ENCODE measurements around the gene TRAPPC12.

The TRAPPC12 gene

DNA sequence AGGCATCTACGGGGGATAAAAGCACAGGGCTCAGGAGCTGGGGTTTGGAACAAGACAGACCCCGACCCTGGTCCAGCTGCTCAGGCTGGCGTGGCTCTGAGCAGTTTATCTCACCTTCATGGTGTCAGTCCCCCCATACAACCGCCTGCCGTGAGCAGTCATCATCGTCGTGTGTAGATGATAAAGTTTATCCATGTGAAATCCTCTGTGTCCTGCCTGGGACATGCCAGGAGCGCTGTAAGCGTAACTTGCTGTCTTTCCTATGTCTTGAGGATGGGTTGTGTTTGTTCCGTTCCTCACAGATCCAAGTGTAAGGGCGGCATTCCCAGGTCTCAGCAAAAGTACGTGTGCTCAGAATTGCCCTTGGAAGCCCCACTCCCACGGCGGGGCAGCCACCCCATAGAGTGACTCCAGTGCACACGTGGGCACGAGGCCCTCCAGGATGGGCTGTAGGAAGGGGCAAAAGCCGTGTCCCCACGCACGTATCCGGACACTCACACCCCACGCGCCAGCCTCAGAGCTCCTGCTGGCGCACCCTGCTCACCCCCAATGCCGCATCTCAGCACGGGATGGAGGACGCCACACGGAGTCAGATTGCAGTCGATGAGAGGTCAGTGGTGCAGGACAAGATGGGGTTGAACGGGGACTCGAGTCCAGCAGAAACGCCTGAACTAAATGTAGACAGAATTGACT is 88.9 kb downstream of the TRAPPC12 start:
- DNase-seq (ENCODE audit: low read depth) = no peak

DNA sequence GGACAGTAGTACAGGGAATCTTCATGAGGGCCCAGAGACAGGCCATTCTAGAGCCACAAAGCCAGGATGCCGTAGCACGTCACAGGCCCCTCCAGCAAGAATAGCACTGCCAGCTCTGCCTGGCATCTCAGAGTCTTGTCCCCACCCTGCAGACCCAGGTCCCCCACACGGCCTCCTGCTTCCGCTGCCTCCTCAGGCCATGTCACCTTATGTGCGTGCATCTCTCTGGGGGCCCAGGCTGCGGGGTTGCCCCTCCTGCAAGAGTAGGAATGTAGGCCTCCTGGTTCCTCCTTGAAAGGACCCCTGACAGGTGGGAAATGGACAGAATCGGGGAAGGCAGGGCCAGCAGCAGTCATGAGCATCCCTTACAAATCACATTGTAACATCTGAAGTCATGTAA is 90.0 kb downstream of the TRAPPC12 start:
- no peak for DNase-seq (ENCODE audit: low read depth)

GRCh38 chr2:3470166-3470651 is 90.7 kb downstream of the TRAPPC12 start:
- no peak for DNase-seq (ENCODE audit: low read depth)

DNA sequence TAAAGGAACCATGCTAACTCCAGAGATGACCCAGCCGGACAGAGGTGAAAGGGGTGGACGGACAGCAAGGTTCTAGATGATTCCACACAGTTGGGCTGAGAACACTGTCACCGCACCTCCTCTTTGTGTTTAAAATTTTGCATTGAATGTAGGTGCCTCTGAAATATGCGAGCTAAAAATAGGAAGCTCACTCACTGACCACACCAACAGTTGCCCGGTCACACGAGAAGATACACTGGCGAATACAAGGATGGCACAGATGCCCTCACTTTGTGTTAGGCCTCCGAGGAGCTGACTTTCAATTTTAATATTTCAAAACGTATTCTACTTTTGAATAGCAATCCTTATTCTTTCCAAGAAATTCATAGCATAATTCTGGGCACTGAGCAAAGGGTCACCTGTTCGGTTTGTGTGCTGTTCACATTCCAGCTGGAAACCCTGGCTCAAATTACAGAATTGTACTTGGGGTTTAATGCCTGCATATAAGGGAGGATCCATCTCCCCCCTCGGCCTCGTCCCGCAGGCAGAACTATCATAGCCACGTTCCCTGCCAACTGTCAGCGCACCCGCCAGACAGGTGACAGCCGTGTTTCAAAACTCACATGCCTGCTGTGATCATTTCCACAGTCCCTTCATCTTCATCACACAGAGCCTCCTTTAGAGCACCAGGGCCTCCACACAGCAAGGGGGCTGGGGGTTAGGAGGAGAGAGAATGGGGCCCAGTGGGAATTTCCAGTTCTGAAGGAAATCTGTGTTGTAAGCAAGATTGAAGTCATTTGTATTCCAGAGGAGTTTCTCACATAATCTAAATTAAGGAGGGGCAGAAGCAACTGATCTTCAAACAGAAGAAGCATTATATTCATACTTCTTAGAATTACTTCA is 91.6 kb downstream of the TRAPPC12 start:
- no peak for DNase-seq (ENCODE audit: low read depth)

- DNase-seq (ENCODE audit: low read depth) = no peak
Observed at GRCh38 chr2:3472296-3472695, 92.8 kb downstream of the TRAPPC12 start.

GRCh38 chr2:3472966-3473365 is 93.5 kb downstream of the TRAPPC12 start:
- no peak for DNase-seq (ENCODE audit: low read depth)

- DNase-seq (ENCODE audit: low read depth) = no peak
Observed at GRCh38 chr2:3475771-3476170, 96.3 kb downstream of the TRAPPC12 start.

- no peak for DNase-seq (ENCODE audit: low read depth)
Observed at GRCh38 chr2:3476321-3476984, 97.0 kb downstream of the TRAPPC12 start.

- DNase-seq (ENCODE audit: low read depth) = no peak
Observed at GRCh38 chr2:3476985-3477327, 97.5 kb downstream of the TRAPPC12 start.

DNA sequence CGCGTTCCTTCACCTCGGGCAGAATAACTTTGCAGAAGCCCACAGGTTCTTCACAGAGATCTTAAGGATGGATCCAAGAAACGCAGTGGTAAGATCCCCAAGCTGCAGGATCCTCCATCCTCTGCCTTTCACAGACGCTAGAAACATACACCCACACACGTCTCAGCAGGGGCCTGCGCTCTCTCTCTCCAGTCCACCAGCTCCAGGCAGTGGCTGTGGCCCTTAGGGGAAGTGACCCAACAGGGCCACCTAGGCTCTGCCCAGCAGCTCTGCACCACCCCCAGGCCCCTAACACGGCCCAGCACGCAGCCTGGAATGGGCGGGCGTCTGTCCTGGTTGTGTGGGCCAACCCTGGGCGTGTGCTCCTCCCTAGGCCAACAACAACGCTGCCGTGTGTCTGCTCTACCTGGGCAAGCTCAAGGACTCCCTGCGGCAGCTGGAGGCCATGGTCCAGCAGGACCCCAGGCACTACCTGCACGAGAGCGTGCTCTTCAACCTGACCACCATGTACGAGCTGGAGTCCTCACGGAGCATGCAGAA is 99.4 kb downstream of the TRAPPC12 start:
- no peak for DNase-seq (ENCODE audit: low read depth)

DNA sequence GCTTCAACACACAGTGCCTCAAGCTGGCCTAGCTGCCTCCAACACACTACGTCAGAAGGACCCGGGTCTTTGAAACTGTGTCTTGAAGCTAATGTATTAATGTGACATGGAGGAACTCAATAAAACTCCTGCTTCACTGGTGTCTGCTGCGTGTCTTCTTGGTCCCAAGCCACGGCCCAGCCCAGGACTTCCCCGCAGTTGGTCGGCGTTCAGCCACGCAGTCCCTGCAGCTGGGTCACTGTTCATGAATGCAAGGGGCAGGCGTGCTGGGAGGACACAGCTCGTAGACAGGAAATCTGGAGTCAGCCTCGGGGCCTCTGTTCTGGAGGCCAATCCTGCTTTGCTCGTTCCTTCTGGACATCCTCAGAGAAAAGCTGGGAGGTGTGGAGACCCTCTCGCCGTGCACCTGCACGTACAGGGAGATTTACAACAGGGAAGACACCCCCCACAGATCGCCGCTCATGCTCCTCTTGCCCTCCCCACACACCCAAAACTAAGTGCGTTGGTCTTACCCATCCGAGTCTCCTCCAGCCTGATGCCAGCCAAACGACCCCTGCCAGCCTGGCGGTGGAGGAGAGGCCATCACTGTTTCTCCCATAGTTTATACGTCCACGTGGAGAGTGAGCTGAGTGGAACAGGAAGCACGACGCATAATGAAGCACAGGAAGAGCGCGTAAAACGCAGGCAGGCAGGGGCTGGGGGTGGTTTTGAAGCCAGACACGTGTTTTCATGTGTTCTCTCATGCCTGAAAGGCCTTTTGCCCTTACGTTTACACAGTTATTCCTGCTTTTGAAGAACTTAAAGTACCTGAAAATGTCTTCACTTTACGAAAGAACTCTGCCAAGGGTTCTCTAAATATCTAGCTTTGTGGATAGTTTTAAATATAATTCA is 100.2 kb downstream of the TRAPPC12 start:
- no peak for DNase-seq (ENCODE audit: low read depth)

DNA sequence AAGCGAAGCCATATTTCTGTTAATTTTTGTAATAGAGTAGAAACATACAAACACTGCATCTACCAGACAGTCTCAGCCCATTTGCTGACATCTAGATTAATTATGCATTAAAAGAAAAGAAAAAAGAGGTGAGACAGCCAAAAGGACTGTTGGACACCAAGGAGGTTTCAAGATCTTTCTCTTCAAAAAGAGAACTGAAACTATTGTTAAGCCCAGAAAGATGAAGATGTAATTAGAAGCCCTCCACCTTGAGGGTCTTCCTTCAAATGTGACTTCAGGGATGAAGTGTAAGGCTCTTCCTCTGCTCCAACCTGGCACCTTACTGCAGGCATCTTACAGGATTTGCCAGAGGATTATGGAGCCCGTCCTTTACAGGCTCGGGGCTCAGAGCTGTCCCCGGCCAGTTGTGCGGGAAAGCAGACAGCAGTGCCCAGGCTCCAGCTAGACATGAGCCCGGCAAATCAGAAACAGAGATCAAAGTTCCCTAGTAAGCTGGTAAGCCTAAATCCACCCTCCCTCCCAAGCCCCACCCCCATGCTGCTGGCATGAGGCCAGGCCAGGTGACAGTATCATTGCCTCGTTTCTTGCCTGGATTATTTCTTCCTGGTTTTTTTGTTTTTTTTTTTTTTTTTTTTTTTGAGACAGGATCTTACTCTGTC is 101.0 kb downstream of the TRAPPC12 start:
- no peak for DNase-seq (ENCODE audit: low read depth)

GRCh38 chr2:3481011-3481400 is 101.5 kb downstream of the TRAPPC12 start:
- DNase-seq (ENCODE audit: low read depth) = no peak

- no peak for DNase-seq (ENCODE audit: low read depth)
Observed at GRCh38 chr2:3481736-3482362, 102.4 kb downstream of the TRAPPC12 start.

- no peak for DNase-seq (ENCODE audit: low read depth)
Observed at GRCh38 chr2:3482363-3482821, 102.9 kb downstream of the TRAPPC12 start.

DNA sequence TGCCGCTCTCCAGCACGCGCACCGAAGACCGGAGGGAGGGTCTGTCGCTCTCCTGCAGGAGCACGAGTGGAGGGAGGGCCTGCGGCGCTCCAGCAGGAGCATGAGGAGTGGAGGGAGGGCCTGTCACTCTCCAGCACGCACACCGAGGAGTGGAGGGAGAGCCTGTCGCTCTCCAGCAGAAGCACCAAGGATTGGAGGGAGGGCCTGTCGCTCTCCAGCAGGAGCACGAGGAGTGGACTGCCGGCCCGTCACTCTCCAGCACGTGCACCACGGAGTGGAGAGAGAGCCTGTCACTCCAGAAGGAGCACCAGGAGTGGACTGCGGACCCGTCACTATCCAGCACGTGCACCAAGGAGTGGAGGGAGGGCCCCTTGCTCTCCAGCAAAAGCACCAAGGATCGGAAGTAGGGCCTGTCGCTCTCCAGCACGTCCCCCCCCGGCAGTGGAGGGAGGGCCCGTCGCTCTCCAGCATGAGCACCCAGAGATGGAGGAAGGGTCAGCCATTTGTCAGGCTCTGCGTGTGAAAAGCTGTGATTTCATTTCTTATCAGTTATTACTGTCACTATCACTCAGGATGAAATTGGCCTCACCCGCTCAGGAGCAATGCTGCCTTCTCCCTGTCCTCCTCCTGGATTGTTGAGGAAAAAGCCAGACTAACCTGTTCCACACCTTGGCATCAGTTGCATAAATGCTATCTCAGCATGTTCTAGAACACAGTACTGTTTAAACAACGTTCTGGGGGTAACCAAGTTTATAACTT is 103.9 kb downstream of the TRAPPC12 start:
- no peak for DNase-seq (ENCODE audit: low read depth)

DNA sequence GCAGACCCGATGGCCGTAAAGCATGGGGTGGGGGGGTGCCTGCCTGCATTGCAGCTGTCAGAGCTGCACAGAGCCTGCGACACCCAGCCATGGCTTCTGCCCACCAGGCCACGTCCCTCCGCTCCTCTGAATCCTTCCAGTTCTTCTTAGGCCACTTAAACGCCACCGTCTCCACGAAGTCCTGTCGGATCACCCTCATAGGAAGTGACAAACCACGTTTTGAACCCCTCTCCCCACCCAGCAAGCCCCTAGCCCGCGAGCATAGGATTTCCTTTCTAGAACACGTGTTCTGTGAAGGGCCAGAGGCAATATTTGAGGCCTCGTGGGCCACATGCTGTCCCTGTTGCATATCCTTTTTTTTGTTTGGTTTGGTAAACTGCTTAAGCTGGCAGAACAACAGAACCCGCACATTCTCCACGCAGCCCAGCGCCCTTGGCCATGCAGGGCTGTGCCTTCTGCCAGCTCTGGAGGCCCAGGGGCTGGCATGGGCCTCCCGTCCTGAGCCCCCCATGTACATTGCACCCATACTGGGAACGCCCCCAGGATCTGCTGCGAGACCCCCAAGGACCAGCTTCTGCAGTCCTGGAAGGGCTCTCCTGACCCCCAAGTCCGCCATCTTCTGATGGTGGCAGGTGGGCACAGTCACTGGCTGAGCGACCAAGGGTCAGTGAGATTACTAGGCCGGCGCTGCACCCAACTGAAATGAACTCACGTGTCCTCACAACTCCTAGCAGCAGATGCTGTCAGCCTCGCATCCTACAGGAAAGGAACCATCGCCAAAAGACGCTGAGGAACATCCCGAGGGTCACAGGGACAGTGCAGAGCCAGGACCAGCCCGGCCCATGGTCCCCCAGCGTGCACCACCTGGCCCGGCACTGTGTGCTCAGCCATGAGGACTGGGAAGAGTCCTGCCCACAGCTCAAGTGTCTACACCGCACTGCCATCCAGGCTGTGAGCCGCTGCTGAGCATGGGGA is 104.8 kb downstream of the TRAPPC12 start:
- DNase-seq (ENCODE audit: low read depth) = no peak

DNA sequence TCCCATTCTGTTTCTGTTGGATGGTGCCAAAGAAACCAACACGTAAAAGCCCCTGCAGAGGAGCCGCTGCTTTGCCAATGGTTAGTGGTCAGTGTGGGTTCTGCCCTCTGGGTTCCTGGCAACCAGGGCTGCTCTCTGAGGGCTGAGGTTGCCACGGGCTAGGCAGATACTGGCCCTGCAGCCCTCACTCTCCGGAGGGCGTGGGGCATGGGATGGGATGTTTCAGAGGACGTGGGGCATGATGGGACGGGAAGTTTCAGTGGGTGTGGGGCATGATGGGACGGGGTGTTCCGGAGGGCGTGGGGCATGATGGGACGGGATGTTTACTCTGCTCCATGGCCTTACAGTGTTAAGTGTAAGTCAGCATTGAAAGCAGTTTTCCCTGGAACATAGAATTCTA is 105.7 kb downstream of the TRAPPC12 start:
- DNase-seq (ENCODE audit: low read depth) = no peak
